NCI-H446 treated with DMSO at 0.1 percent for 48 hours (cell line): ENCODE measurements around the gene PTER.
A peak's percentile ranks its signal among the peaks of the same experiment; 100 is the strongest.

Experiments
- DNase-seq: peaks from one replicate; lab custom pipeline; 2025; lab: John Stamatoyannopoulos, UW

The PTER gene

DNA sequence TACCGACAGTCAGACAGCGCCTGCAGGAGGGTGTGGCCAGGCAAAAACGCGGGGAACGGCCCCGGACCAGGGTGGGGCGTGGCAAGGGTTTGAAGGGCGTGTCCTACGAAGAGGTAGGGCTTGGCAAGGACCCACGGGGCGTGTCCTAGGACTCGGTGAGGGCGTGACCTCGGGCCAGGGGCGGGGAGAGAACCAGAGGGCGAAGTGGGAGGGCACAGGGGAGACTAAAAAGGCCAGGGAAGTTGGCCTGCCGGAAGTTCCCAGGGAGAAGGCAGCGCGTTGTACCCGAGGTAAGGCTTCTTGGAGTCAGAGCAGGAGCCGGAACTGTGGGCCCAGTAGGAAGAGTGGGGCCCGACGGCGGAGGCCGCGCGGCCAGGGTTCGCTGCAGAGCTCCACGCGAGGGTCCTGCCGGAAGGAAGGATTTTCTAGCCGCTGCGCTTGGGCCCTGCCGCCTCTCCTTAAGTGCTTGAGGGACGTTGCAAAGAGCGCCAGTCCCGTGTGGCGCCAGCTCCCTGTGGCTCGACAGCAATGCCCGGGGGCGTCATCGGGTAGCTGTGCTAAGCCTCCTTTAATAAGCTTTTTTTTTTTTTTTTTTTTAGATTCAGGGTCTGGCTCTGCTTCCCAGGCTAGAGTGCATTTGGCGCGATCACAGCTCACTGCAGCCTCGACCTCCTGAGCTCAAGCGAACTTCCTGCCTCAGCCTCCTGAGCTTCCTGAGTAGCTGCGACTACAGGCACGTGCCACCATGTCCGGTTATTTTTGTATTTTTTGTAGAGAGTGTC lies at the start of gene PTER:
TSS of gene PTER (plus strand) at position 253 of the 782 bp plus-strand sequence. CDS start 47,375 bp downstream, outside the sequence.
- peak; percentile 47 for DNase-seq

DNA sequence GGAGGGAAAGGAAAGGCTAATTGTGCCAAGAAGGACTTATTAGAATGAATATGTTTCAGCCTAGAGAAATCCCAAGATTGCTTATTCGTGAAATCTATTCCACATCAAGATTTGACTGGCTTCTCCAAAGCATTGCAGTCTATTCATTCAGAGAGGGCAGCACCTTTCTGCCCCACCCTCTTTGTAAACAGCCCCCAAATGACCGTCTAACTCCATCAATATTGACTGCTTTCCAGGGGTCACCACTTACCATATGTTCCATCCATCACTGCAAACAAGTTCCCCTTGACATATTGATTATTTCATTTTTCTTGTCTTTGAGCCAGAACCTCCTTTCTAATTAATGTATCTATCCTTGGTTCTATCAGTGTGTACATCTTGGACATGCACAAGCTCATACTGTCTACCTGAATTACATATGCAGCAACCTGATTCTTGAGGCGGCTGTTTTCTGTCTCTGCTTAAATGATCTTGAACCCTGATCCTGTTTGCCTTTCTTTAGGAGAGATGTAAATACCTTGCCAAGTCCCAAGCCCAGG lies 44.2 kb upstream of the PTER start:
- no peak for DNase-seq

GRCh38 chr10:16393271-16393858 lies 43.4 kb upstream of the PTER start:
- no peak for DNase-seq

DNA sequence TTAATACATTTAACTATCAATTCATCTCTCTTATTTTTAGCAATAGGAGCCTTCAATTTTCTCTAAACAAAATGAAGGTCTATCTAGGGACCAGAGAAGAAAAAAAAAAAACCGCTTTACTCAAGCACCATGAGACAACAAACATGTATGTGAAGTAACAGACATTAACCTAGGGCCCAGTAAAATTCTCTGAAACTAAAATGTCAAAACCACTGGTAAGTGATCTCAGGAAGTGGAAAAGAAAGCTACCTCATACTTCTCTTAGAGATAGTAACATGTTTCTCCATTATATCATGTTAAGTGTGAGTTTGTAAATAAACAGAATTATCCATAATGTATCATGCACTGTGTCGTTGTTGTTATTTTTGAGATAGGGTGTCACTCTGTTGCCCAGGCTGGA lies 35.4 kb upstream of the PTER start:
- DNase-seq, result no peak

GRCh38 chr10:16408379-16408778 lies 28.4 kb upstream of the PTER start:
- DNase-seq, result no peak

GRCh38 chr10:16417341-16417740 lies 19.5 kb upstream of the PTER start:
- no peak for DNase-seq

DNA sequence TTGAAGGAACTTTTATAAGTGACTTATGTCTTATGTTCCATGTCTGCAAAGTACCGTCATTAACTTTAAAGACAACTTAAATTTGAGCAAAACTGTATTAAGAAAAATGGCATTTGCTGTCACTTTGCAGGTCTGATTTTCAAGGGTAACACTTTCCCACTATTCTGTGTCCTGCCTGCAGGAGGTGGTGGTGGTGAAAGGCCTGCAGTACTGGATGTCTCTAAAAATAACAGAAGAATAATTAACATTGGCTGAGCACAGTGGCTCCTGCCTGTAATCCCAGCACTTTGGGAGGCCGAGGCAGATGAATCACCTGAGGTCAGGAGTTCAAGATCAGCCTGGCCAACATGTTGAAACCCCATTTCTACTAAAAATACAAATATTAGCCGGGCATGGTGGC lies 13.2 kb upstream of the PTER start:
- DNase-seq, result no peak

DNA sequence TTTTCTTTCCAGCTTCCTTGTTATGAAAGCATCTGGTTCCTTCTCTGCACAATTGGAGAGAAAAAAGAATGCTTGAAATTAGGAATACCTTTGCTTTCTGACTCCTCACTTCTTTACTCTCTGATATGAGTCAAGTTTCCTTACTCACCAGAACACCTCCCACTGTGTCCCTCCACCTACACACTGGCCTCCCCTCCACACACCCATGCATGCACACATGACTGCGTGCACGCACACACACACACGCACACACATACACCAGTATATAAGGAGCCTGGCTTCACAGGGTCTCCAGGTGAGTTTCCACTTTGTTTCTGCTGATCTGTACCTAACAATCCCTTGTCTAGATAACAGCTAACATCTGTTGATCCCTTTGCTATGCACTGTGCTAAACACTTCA lies 11.4 kb upstream of the PTER start:
- no peak for DNase-seq

- no peak for DNase-seq
Measured at GRCh38 chr10:16429539-16429938, 7.3 kb upstream of the PTER start.

- no peak for DNase-seq
Measured at GRCh38 chr10:16436367-16436757, 448 bp upstream of the PTER start.

DNA sequence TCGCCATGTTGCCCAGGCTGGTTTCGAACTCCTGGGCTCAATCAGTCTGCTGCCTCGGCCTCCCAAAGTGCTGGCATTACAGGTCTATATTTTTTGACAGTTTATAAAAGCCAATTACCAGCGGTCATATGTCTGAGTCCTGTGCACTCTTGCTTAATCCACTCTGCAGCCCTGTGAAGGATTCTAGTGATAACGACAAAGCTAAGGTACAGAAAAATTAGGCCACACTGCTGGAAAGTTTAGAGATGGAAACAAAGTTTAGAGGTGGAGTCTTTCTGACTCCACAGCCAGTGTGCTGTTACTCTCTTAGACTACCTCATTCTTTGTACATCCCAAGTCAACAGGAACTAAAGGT lies 707 bp downstream of the PTER start:
- DNase-seq, result no peak

DNA sequence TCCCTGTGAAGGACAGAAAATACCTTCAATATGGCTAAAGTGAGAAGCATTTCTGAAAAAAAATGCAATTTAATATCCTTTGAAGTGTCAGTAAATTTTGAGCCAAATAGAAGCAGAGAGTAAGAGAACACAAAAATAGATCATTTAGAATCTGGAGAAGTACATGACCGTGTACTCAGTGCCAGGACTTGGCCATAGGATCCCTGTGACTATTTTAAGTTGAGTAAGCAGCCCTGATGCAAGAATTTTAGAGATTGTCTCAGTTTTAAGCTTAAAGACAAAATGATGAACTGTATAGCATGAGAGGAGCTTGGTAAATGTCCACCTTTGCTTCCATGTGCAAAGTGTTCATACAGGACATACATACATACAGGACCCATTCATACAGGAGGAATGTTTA lies 2.5 kb downstream of the PTER start:
- no peak for DNase-seq

DNA sequence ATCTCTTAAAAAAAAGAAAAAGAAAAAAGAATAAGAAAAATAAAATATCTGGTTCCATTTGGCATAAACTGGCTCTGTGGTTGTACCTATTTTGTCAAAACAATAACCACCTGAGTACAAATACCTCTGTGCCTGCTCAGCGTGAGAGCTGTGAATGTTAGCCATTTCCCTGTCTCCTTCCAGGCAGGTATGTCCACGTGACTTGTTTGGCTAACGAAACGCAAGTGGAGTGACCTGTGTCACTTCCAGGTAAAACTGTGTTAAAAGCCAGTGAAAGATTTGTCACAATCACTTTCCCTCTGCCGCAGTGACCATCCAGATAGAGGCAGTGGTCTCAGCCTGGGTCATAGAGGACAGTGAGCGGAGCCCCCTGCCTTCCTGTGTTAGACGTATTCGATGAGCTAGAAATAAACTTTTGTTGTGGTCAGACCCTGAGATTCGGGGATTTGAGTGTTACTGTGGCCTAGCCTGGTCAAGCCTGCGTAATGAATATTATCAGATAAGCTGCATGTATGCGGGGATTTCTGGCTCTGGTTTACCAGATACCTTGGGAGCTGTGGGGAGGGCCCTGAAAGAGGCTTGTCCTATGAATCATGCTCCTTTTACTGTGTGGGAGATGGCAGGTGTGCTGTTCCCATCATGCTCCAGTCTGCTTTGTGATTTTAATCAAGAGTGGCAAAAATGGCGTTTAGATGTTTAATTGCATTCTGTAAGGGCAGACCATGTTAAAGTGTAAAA lies 3.8 kb downstream of the PTER start:
- no peak for DNase-seq

DNA sequence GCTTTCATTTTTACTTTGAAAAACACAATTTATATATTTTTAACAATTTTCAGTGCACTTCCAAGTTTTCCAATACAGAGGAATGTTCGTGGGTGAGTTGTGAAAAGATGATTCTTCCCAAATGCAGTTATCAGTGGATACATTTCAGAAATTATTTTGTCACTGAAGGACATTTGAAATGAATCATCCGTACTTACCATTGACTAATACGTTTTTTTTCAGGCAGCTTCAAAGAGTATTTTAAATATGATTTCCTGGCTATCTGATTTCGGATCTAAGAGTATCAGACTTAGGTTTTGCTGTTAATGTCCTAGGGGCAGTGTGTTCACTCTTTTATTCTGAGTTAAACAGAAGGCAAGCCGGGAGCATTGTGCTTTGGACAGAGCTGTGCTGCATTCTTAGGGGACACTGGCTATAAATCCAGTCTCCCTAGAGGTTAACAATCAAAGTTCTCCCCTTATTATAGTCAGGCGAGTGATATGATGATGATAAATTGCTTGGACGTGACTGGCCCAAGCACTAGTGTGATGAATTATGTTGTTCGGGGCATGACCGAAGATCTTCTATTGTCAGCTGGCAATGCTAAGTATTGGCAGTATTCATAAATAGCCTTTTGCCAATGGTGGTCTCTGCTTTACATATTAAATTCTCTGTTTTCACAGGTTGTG lies 4.5 kb downstream of the PTER start:
- no peak for DNase-seq

DNA sequence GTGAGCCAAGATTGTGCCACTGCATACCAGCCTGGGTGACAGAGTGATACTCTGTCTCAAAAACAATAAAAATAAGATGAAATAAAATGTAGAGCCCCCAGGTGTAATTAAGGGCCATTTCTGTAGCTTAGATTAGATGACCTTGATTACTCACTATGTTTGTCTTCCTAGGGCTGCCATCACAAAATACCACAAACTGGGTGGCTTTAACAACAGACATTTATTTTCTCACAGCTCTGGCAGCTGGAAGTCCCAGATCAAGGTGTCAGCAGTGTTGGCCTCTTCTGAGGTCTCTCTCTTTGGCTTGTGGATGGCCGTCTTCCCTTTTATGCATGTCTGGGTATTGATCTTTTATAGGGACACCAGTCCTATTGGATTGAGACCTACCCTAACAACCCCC lies 6.1 kb downstream of the PTER start:
- no peak for DNase-seq

DNA sequence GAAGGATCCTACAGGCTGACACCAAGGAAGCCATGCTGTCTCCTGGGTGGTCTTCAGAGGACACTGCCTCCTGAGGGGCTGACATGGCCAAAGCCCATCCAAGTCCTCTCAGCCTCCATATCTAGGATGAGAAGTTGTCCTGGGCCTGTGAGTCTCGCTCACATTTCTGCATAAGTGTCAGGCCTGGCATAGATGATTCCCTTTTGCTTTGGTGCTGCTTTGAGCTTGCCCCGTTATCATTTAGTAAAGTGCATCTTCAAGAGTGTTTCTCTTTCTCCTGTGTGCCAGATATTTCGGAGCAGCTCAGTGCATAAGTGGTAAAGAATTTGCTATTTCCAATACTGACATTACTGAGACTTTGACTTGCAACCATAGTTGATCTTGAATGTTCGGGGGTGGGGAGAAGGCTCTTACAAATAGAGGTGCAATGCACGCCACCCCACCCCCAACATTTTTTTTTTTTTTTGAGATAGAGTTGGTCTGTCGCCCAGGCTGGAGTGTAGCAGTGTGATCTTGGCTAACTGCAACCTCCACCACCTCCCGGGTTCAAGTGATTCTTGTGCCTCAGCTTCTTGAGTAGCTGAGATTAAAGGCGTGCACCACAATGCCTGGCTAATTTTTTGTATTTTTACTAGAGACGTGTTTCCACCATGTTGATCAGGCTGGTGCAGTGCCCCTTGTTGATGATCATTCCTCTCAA lies 9.1 kb downstream of the PTER start:
- no peak for DNase-seq

GRCh38 chr10:16449454-16449853 lies 12.6 kb downstream of the PTER start:
- DNase-seq, result no peak

- no peak for DNase-seq
Measured at GRCh38 chr10:16458166-16458955, 21.6 kb downstream of the PTER start.

DNA sequence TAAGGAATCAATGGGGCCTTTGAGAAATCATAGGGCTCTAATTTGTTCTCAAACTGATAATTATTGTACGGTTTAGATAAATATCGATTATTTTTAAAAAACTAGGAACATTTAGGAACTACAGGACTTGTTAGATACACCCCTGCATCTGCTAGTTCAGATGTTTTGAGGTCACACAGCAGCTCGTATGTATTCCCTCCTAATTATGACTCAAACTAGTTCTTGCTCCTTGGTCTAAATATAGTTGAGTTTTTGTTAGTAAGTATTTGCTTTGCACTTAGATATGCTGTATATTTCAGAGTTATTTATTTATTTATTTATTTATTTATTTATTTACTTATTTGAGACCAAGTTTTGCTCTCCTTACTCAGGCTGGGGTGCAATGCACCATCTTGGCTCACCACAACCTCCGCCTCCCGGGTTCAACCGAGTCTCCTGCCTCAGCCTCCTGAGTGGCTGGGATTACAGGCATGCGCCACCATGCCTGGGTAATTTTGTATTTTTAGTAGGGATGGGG lies 22.7 kb downstream of the PTER start:
- DNase-seq, result no peak

GRCh38 chr10:16466001-16466400 lies 29.2 kb downstream of the PTER start:
- DNase-seq, result no peak

DNA sequence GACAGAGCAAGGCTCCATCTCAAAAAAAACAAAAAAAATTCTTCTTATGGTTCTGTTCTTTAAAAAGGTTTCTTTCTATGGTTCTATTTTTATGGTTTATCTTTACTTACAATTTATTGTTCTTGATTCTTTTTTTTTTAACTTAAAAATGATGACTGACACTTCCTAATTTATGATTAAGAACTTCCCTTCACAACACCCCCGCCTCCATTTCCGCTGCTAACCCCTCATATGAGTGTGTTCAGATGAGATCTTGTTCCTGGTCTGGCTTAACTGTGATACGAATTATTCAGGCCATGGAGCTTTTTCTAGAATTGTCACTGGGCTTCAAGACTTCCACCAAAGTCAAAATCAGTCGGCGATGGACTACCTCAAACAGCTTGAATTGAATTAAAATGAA lies 33.9 kb downstream of the PTER start:
- DNase-seq, result no peak
